Gastrocnemius medialis (tissue), 4 donors: ENCODE data around the gene DIPK1A. TPM values are rescaled to one million over a fixed set of nuclear protein-coding genes. Genes with fewer than 3 reads are reported as not detected.

Experiments
- ATAC-seq, 2 donors: fragments of 150-250 bp; one replicate each; pipeline ENCODE4 v1.9.1; 2016
- DNase-seq, 2 donors: peaks; one replicate each; pipeline ENCODE4 v3.0.0-alpha.2; 2019
- H3K27ac ChIP-seq, 4 donors: fragments of 200-600 bp; sonication (generic); 1 replicate in 1 of 4; 2 replicates in 3 of 4; pipeline ENCODE4 v1.5.1; 2016 to 2018; ENCODE audit warnings: mild to moderate bottlenecking in 2 of 4, moderate library complexity in 1 of 4
- H3K27me3 ChIP-seq, 3 donors: fragments of 200-600 bp; sonication (generic) in 2 of 3; 1 replicate in 1 of 3; 2 replicates in 2 of 3; pipeline versions ENCODE4 v1.5.1 to v1.6.0; 2016 to 2019; ENCODE audit warnings: mild to moderate bottlenecking in 1 of 3, moderate library complexity in 1 of 3
- H3K36me3 ChIP-seq, 2 donors: fragments of 200-600 bp; sonication (generic) in 1 of 2; one replicate each; pipeline ENCODE4 v1.5.1; 2017 to 2018
- H3K4me1 ChIP-seq, 2 donors: fragments of 200-600 bp; sonication (generic) in 1 of 2; one replicate each; pipeline ENCODE4 v1.5.1; 2016 to 2017; ENCODE audit warnings: mild to moderate bottlenecking in 2 of 2
- H3K4me3 ChIP-seq, 4 donors: fragments of 200-600 bp; sonication (generic) in 3 of 4; 1 replicate in 1 of 4; 2 replicates in 3 of 4; pipeline ENCODE4 v1.5.1; 2016 to 2019; ENCODE audit warnings: mild to moderate bottlenecking in 2 of 4
- H3K9me3 ChIP-seq, 3 donors: fragments of 200-600 bp; sonication (generic) in 2 of 3; 1 replicate in 1 of 3; 2 replicates in 2 of 3; pipeline ENCODE4 v1.5.1; 2016 to 2019
- CTCF ChIP-seq, 5 experiments: fragments of 450-650 bp in 3 of 5; fragments of 200-600 bp in 2 of 5; sonication (generic) in 2 of 5; IDR thresholded peaks in 4 of 5; conservative IDR thresholded peaks in 1 of 5; 1 replicate in 4 of 5; 2 replicates in 1 of 5; pipeline ENCODE4 v1.5.1; 2016 to 2019; ENCODE audit warnings: antibody characterized with exemption in 5 of 5, mild to moderate bottlenecking in 3 of 5, moderate library complexity in 3 of 5
- POLR2A ChIP-seq, 2 donors: fragments of 450-650 bp; IDR thresholded peaks; one replicate each; pipeline ENCODE4 v1.6.1; 2017; ENCODE audit warnings: antibody characterized with exemption in 2 of 2, mild to moderate bottlenecking in 2 of 2, moderate library complexity in 2 of 2
- in situ Hi-C, 4 donors: fragments of 200-750 bp; cut with MboI; loops; one replicate each; pipeline versions ENCODE4 v1.15.0 to v1.8.0; 2017; ENCODE audit warnings: low sequenced_read_pairs in 4 of 4
- intact Hi-C: fragments of 100-400 bp; cut with DNase I; formaldehyde crosslinking; loops from one replicate; pipeline ENCODE4 v1.15.1; 2023; ENCODE audit warnings: low total_unique reads
- total RNA-seq, 4 donors: library from RNA; depleted of rRNA; stranded (reverse); fragments of >200 nt; gene quantifications; one replicate each; pipeline versions ENCODE4 v1.1.0 to v1.2.3, GENCODE V29; 2016

The DIPK1A gene
- total RNA-seq, 4 donors from 2014 or later, result 3.3 to 9.2 (median 4.7) TPM

GRCh38 chr1:92989253-92989652 lies 28.0 kb upstream of the DIPK1A start:
- no peaks in the 10 kb centered on the region for H3K9me3 ChIP-seq
- in situ Hi-C loops (no loop called here), intact Hi-C loops (no loop called here)
- no peaks in the 10 kb centered on the region for H3K4me1 ChIP-seq
- no peak overlapping the region for H3K27ac ChIP-seq
- no peaks in the 10 kb centered on the region for H3K27me3 ChIP-seq
- no peak overlapping the region for H3K4me3 ChIP-seq
- ATAC-seq, result no peak
- no peak for DNase-seq
- no peaks in the 10 kb centered on the region for H3K36me3 ChIP-seq
- TF ChIP-seq POLR2A (IDR thresholded peaks at IDR 0.05) (no peak), CTCF (IDR thresholded peaks at IDR 0.05 in 4 of 5, conservative IDR thresholded peaks at IDR 0.05 in 1 of 5) (no peak)

GRCh38 chr1:92987462-92987861 lies 26.2 kb upstream of the DIPK1A start:
- intact Hi-C loops (no loop called here), in situ Hi-C loops (no loop called here)
- H3K27ac ChIP-seq, result no peak overlapping the region
- DNase-seq (no peak), ATAC-seq (no peak)
- no peaks in the 10 kb centered on the region for H3K4me1 ChIP-seq
- H3K9me3 ChIP-seq, result peaks cover 0 to 1% (median 0%) of the 10 kb centered on the region in 3 donors
- no peaks in the 10 kb centered on the region for H3K36me3 ChIP-seq
- H3K4me3 ChIP-seq, result no peak overlapping the region
- H3K27me3 ChIP-seq, result no peaks in the 10 kb centered on the region
- no peak for TF ChIP-seq CTCF (IDR thresholded peaks at IDR 0.05 in 4 of 5, conservative IDR thresholded peaks at IDR 0.05 in 1 of 5)
- TF ChIP-seq POLR2A (IDR thresholded peaks at IDR 0.05), result no peak

- H3K27ac ChIP-seq, result no peak overlapping the region
- H3K36me3 ChIP-seq, result no peaks in the 10 kb centered on the region
- in situ Hi-C loops, result no loop called here
- no peaks in the 10 kb centered on the region for H3K4me1 ChIP-seq
- ATAC-seq (no peak), DNase-seq (no peak)
- H3K9me3 ChIP-seq, result peaks cover 0 to 5% (median 0%) of the 10 kb centered on the region in 3 donors
- H3K27me3 ChIP-seq, result no peaks in the 10 kb centered on the region
- TF ChIP-seq CTCF (IDR thresholded peaks at IDR 0.05 in 4 of 5, conservative IDR thresholded peaks at IDR 0.05 in 1 of 5), result no peak
- TF ChIP-seq POLR2A (IDR thresholded peaks at IDR 0.05), result no peak
- intact Hi-C loops, result no loop called here
- no peak overlapping the region for H3K4me3 ChIP-seq
Observed at GRCh38 chr1:92985101-92985500, 23.8 kb upstream of the DIPK1A start.

- intact Hi-C loops (no loop called here), in situ Hi-C loops (no loop called here)
- no peaks in the 10 kb centered on the region for H3K4me1 ChIP-seq
- ATAC-seq, result no peak
- H3K27me3 ChIP-seq, result no peaks in the 10 kb centered on the region
- H3K4me3 ChIP-seq, result no peak overlapping the region
- H3K36me3 ChIP-seq, result no peaks in the 10 kb centered on the region
- TF ChIP-seq CTCF (IDR thresholded peaks at IDR 0.05 in 4 of 5, conservative IDR thresholded peaks at IDR 0.05 in 1 of 5), result no peak
- no peak for TF ChIP-seq POLR2A (IDR thresholded peaks at IDR 0.05)
- H3K9me3 ChIP-seq, result peaks cover 0 to 5% (median 0%) of the 10 kb centered on the region in 3 donors
- no peak overlapping the region for H3K27ac ChIP-seq
- no peak for DNase-seq
Observed at GRCh38 chr1:92980732-92981647, 19.7 kb upstream of the DIPK1A start.
